ENCODE data around the gene IKZF2.

DNA sequence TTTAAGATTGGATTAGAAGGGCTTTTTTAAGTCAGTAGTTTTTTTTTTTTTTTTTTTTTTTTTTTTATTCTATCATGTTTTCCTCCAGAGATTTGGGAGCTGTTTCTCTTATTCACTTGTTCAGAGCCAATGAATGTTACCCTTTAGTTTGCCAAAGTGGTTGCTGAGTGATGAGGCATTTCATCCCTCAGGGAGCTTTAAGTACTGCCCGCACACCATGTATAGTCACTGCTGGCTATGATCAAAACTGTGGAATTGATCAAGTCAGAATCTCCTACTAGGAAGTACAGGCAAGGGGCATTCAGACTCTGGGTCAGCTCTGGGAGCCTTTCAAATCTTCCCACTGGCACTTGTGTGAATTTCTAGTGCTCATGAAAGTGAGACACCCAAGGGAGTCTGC, 201.6 kb downstream of the IKZF2 start:
- no peak for TF ChIP-seq POLR2AphosphoS5 (IDR thresholded peaks at IDR 0.05; ENCODE audit: insufficient read depth in 1 of 2, low read depth in 1 of 2)
- TF ChIP-seq, protein P1, sequence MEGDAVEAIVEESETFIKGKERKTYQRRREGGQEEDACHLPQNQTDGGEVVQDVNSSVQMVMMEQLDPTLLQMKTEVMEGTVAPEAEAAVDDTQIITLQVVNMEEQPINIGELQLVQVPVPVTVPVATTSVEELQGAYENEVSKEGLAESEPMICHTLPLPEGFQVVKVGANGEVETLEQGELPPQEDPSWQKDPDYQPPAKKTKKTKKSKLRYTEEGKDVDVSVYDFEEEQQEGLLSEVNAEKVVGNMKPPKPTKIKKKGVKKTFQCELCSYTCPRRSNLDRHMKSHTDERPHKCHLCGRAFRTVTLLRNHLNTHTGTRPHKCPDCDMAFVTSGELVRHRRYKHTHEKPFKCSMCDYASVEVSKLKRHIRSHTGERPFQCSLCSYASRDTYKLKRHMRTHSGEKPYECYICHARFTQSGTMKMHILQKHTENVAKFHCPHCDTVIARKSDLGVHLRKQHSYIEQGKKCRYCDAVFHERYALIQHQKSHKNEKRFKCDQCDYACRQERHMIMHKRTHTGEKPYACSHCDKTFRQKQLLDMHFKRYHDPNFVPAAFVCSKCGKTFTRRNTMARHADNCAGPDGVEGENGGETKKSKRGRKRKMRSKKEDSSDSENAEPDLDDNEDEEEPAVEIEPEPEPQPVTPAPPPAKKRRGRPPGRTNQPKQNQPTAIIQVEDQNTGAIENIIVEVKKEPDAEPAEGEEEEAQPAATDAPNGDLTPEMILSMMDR (IDR thresholded peaks at IDR 0.05) = no peak
- TF ChIP-seq POLR2A (IDR thresholded peaks at IDR 0.05) = no peak
